NCI-H2029 (cell line): ENCODE results near the gene ABHD10.

ENCODE experiments used
- DNase-seq: peaks from one replicate; lab custom pipeline; 2025; lab: John Stamatoyannopoulos, UW

ABHD10 gene

DNA sequence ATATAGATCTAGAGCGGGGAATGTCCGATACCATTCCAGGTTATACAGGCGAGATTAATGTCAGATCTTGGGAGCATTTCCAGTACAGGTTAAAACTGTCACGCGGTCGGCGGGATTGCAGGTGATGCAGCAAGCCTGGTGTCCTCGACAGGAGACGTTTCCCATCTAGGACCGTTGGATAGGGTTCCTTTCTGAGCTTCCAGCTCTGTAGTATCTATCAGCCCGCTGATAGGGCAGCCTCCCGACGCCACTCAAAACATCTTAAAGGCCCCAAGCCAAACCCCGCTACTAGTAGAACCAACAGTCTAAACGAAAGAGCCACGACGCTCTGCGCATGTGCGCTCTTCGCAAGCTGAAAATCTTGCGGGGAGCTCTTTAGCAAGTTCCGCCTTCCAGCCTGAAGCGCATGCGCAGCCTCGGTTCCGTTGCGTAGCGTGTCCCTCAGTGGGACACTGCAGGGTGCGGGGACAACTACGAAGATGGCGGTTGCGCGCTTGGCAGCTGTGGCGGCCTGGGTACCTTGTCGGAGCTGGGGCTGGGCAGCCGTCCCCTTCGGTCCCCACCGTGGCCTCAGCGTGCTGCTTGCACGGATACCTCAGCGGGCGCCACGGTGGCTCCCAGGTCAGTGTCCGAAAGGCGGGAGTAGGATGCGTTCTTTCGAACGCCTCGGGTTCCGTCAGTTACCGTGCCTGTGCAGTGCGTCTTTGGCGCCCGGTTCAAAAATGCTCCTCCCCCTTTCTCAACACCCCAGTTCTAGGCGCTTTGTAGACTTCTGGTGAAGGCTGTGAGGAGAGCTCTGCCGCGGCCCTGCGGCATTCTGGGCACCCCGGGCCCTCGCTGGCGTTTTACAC lies at the start of gene ABHD10:
ABHD10 (plus strand) TSS at position 444 of the 851 bp plus-strand sequence; CDS start at position 480, 36 bp downstream.
- peak; percentile 99 for DNase-seq

GRCh38 chr3:111929484-111929883 lies 49.3 kb upstream of the ABHD10 start:
- DNase-seq: no peak

GRCh38 chr3:111932946-111933345 lies 45.9 kb upstream of the ABHD10 start:
- DNase-seq: no peak

GRCh38 chr3:111936191-111936841 lies 42.5 kb upstream of the ABHD10 start:
- DNase-seq: no peak

GRCh38 chr3:111936967-111937366 lies 41.9 kb upstream of the ABHD10 start:
- no peak for DNase-seq

- DNase-seq: no peak
Observed at GRCh38 chr3:111937871-111938270, 41.0 kb upstream of the ABHD10 start.

GRCh38 chr3:111939873-111940272 lies 39.0 kb upstream of the ABHD10 start:
- DNase-seq: no peak

GRCh38 chr3:111943533-111943932 lies 35.3 kb upstream of the ABHD10 start:
- DNase-seq: no peak

DNA sequence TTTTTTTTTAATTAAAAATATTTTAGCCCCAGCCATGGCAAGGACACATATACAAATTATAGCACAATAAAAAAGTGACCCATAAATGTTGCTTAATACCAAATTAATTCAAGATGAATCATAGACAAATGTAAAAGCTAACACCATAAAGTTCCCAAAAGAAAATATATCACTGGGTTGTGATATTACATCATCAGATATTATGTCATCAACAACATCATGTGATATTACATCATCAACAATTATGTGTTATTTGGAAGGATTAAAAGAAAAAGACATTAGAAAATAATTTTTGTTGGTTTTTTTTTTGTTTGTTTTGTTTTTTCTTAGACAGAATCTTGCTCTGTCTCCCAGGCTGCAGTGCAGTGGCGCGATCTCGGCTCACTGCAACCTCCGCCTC lies 34.5 kb upstream of the ABHD10 start:
- no peak for DNase-seq

DNA sequence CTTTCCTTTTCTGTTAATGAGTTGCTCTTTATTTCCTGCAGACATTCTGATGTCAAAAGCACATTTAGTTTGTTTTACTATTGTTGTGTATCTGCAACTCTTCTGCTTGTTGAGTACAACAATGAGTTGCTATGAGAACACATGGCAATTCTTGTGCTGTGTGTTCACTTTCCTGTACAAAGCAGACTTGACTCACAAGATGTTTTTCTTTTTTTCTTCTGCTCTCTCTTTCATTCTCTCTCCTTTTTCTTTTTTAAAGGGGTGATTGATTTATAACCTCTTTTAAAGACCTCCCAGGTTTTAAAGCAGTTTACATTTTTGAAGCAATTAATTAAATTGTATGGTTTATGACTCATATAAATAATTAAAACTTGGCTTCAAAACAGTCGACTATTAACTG lies 31.6 kb upstream of the ABHD10 start:
- DNase-seq: no peak

DNA sequence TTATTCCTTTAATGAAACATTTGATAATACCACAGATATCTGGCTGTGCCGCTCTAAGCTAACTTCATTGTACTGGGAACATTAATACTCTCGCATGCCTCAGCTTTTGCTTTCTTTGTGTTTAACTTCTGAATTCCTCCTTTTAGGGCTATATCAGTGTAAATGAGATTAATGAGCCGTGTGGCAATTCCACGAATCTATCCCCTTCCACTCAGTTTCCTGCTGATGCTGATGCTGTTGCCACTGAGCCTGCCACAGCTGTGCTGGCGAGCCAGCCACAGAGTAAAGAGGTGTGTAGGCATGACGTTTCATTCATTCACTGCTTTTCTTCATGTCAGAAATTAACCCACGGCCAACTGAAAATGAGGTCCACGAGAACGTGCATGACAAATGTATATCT lies 30.0 kb upstream of the ABHD10 start:
- DNase-seq: no peak

- DNase-seq: no peak
Observed at GRCh38 chr3:111949712-111950111, 29.1 kb upstream of the ABHD10 start.

DNA sequence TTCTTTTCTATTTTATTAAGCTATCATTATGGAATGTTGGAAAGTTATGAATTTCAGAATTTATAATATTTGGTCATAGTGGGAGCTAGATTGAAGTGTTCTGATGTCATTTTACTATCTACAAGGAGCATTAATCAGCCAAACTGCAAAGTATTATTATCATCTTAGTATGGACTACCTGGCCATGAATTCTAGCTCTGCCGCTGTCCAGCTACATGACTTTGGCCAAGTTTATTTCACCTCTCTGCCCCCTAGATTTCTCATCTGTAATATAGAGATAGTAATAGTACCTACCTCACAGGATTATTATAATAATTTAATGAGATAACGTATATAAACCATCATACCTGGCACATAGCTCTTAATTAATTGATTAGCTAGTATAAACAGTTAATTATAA lies 27.8 kb upstream of the ABHD10 start:
- no peak for DNase-seq

DNA sequence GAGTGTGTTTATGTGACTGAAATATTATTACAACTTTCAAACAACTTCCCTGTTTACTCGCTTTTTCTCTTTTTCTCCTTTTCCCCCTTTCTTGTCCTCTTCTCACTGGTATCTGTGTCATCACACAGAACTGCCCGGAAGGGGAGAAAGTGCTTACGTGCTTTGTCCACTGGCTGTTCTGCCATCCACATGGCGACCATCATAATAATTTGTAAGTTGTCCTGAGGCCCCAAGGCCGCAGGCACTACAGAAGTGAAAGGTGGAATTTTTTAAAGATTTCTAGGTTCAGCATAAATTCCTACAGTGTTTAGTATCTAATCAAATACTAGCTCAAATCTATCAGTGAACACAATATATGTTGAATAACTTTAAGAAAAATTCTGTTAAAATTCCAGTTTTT lies 26.7 kb upstream of the ABHD10 start:
- no peak for DNase-seq

- DNase-seq: no peak
Observed at GRCh38 chr3:111952866-111953450, 25.9 kb upstream of the ABHD10 start.

- no peak for DNase-seq
Observed at GRCh38 chr3:111954228-111954990, 24.4 kb upstream of the ABHD10 start.

DNA sequence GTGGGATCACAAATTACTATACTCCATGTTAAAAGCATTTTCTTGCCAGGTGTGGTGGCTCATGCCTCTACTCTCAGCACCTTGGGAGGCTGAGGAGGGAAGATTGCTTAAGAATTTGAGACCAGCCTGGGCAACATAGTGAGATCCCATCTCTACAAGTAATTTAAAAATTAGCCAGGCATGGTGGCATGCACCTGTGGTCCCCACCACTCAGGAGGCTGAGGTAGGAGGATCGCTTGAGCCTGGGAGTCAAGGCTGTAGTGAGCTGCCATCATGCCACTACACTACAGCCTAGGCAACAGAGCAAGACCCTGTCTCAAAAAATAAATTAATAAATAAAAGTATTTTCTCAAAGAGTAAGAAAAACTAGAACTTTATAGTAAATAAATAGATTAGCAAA lies 22.9 kb upstream of the ABHD10 start:
- DNase-seq: no peak

DNA sequence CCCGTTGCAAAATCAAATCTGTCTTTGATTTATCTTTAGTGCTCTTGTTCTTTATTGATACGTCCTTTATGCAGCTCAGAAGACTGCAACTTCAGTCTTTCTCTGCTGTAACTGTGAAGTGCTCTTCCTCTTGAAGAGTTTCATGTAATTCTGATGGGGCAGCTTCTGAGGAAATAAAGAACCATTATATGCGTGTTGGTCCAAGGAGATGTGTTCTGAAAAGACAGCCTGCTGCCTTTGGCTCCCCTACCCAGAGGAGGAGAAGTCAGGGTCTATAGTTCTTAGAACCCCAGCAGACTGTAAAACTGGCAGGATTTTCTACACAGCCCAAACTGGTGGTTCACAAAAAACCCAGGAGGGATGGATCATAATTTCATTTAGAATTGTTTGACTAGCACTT lies 22.4 kb upstream of the ABHD10 start:
- DNase-seq: no peak

DNA sequence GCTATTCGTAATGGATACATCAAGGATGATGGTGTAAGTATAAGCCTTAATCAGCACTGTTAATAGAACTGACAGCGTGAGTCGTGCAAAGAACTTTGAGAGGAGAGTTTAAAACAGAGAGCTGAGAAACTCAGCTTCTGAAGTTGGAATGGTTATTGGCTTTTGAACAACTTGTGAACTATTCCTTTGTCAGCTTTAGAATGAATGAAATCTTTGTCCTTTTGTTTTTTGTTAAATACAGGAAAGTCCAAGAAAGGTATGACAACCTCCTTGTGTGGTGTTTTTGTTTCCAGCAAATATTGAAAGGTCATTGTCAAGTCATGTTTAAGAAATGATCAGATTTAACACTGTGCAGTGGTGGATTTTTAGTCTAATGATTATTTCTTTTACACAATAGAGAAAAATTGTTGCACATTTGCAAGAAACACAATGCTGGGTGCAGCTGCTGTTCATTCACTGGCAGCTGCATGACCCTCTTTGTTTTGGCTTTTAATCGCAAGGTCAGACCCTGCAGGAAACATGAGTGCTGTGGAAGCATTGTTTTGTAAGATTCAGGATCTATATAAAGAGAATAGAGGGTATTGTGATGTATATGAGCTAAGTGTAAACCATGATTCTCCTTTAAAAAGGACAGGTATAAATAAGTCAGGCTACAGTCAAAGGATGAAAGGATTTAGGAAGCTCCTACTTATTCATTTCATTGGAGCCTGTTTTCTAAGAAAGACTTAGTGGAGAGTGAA lies 21.7 kb upstream of the ABHD10 start:
- no peak for DNase-seq

DNA sequence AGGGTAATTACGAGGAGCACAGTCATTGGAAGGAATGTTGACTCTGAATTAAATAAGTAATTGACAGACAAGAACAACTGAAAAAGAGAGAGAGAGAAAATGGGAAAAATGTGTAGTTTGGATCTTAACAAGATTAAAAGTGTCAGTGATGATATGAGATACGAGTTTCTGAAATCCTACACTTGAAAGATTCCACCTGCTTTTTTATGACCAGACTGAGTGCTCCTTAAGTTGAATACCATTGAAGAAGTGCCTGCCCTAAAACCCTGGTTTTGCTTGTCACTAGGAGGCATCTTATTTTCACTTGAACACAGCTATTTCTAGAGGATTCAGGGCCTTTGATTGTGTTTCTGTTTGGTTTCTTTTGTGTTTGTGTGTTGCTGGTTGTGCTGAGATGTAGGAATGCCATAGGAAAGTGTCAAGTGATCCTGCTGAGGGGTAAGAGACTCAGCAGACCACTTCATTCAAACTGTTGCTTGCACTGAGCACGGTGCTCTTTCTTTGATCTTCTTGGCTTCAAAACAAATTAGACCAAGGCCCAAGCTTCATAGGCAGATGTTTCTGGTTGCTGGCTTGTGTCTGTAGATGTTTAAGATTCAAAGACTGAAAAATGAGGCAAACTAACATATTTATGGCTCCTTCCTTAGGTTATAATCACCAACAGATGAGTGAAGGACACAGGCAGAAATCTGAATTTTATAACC lies 17.2 kb upstream of the ABHD10 start:
- DNase-seq: no peak

GRCh38 chr3:111963424-111963823 lies 15.4 kb upstream of the ABHD10 start:
- DNase-seq: no peak
